ENCODE data around the gene NEDD4. TPM values are rescaled to one million over a fixed set of nuclear protein-coding genes. Genes with fewer than 3 reads are reported as not detected.

NEDD4 gene
- total and polyA plus RNA-seq, 7 donors, result 3.2 to 28.6 (median 19.4) TPM

- TF ChIP-seq POLR2A (IDR thresholded peaks at IDR 0.05), result no peak
- no peak for TF ChIP-seq EP300 (IDR thresholded peaks at IDR 0.05)
- TF ChIP-seq POLR2AphosphoS5 (IDR thresholded peaks at IDR 0.05), result no peak
- no peak for TF ChIP-seq CTCF (IDR thresholded peaks at IDR 0.05)
- Histone ChIP-seq H3K9me3 (no peaks in the 10 kb centered on the region), H3K4me1 (peaks cover 0 to 9% (median 2%) of the 10 kb centered on the region in 4 donors), H3K27ac (no peak overlapping the region), H3K36me3 (no peaks in the 10 kb centered on the region), H3K27me3 (no peaks in the 10 kb centered on the region), H3K4me3 (no peak overlapping the region)
- DNase-seq, result no peak
- WGBS, 2 donors, result 95 to 100% methylated on average over 1 of the region's 1 CpG
- intact Hi-C loops (cut with DNase I), result no loop called here
Observed at GRCh38 chr15:55899537-55899936, 93.9 kb downstream of the NEDD4 start.

GRCh38 chr15:55897560-55898336, 95.7 kb downstream of the NEDD4 start:
- H3K4me3 ChIP-seq, result no peak overlapping the region
- H3K9me3 ChIP-seq, result no peaks in the 10 kb centered on the region
- WGBS, 2 donors, result 26 to 57% methylated on average over 6 of the region's 6 CpGs
- peak overlapping the region in 1 of 4 donors; percentile 52 for H3K27ac ChIP-seq
- TF ChIP-seq CTCF (IDR thresholded peaks at IDR 0.05) (peak in 3 of 4 experiments; percentile 49 to 76 (median 57)), POLR2A (IDR thresholded peaks at IDR 0.05) (no peak)
- intact Hi-C loops (cut with DNase I), result no loop called here
- H3K27me3 ChIP-seq, result no peaks in the 10 kb centered on the region
- DNase-seq, result no peak
- peaks cover 0 to 9% (median 2%) of the 10 kb centered on the region in 4 donors for H3K4me1 ChIP-seq
- H3K36me3 ChIP-seq, result no peaks in the 10 kb centered on the region

GRCh38 chr15:55894399-55894965, 98.9 kb downstream of the NEDD4 start:
- 50 to 65% methylated on average over 3 of the region's 3 CpGs for WGBS, 2 donors
- no peak overlapping the region for H3K4me3 ChIP-seq
- H3K27ac ChIP-seq, result no peak overlapping the region
- TF ChIP-seq POLR2AphosphoS5 (IDR thresholded peaks at IDR 0.05) (no peak), POLR2A (IDR thresholded peaks at IDR 0.05) (no peak), EP300 (IDR thresholded peaks at IDR 0.05) (no peak)
- peaks cover 0 to 9% (median 2%) of the 10 kb centered on the region in 4 donors for H3K4me1 ChIP-seq
- intact Hi-C loops (cut with DNase I), result no loop called here
- H3K36me3 ChIP-seq, result no peaks in the 10 kb centered on the region
- no peak for DNase-seq
- no peaks in the 10 kb centered on the region for H3K27me3 ChIP-seq
- no peaks in the 10 kb centered on the region for H3K9me3 ChIP-seq

- 17 to 60% methylated on average over 3 of the region's 3 CpGs for WGBS, 2 donors
- H3K4me1 ChIP-seq, result peaks cover 0 to 9% (median 2%) of the 10 kb centered on the region in 4 donors
- H3K36me3 ChIP-seq, result no peaks in the 10 kb centered on the region
- H3K27me3 ChIP-seq, result no peaks in the 10 kb centered on the region
- no peak for DNase-seq
- H3K9me3 ChIP-seq, result peaks cover 0 to under 1% (median 0%) of the 10 kb centered on the region in 4 donors
- TF ChIP-seq POLR2A (IDR thresholded peaks at IDR 0.05), result no peak
- TF ChIP-seq POLR2AphosphoS5 (IDR thresholded peaks at IDR 0.05), result no peak
- no peak for TF ChIP-seq EP300 (IDR thresholded peaks at IDR 0.05)
- TF ChIP-seq CTCF (IDR thresholded peaks at IDR 0.05), result no peak
- intact Hi-C loops (cut with DNase I), result no loop called here
- no peak overlapping the region for H3K4me3 ChIP-seq
- no peak overlapping the region for H3K27ac ChIP-seq
Observed at GRCh38 chr15:55893852-55894251, 99.6 kb downstream of the NEDD4 start.

- Histone ChIP-seq H3K27ac (no peak overlapping the region), H3K27me3 (no peaks in the 10 kb centered on the region), H3K36me3 (no peaks in the 10 kb centered on the region), H3K4me1 (no peaks in the 10 kb centered on the region), H3K9me3 (peaks cover 0 to 4% (median 1%) of the 10 kb centered on the region in 4 donors), H3K4me3 (no peak overlapping the region)
- intact Hi-C loops (cut with DNase I), result no loop called here
- DNase-seq, result no peak
- 87 to 100% methylated on average over 1 of the region's 1 CpG for WGBS, 2 donors
- TF ChIP-seq CTCF (IDR thresholded peaks at IDR 0.05) (no peak), POLR2AphosphoS5 (IDR thresholded peaks at IDR 0.05) (no peak), POLR2A (IDR thresholded peaks at IDR 0.05) (no peak), EP300 (IDR thresholded peaks at IDR 0.05) (no peak)
Observed at GRCh38 chr15:55891196-55891595, 102.2 kb downstream of the NEDD4 start.
